NCI-H510A treated with DMSO at 0.1 percent for 48 hours (cell line): ENCODE results near the gene CDIP1.

Experiments
- DNase-seq: peaks from one replicate; lab custom pipeline; 2025; lab: John Stamatoyannopoulos, UW

The CDIP1 gene

DNA sequence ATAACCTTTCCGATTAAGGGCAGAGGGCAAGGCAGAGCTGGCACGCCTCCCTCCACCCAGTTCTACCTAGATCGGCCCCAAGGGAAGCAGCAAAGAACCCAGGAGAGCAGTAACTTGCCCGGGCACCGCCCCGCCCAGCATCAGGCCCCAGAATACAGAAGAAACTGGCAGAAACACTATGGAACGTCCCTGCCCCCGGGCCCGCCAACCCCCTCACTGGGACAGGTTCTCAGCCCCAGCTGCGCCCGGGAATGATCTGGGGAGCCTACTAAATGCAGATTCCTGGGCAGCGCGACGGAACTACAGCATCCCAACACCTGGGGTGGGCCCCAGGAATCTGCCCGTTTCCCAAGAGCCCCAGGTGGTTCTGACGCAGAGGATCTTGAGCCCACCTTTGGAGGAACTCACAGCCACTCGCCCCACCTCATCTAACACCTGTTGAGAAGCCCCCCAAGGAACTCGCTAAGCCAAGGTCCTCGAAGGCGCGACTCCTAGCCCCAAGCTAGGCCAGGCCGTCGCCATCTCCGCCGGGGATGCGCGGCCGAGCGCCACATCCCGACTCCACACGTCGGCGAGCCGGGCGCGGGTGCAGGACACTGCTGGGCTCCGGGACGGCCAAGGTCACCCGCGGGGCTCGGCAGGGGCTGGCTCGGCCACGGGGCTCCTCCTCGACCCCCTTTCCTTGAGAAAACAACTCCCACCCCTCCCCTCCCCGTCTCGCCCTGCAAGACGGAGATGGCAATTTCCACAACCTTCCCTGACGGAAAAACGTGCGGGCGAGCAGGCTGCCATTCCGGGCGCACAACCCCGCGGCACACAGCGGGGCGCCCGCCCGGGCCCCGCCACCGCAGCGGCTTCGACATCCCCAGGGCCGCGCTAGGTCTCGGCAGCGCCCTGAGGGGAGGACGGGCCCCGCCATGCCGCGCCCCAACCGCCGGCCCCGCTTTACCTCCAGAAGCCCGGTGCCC is 913 bp downstream of the CDIP1 start:
- DNase-seq, result no peak

GRCh38 chr16:4536391-4537106 is 2.0 kb downstream of the CDIP1 start:
- DNase-seq, result no peak

- no peak for DNase-seq
Measured at GRCh38 chr16:4535627-4536108, 2.9 kb downstream of the CDIP1 start.

DNA sequence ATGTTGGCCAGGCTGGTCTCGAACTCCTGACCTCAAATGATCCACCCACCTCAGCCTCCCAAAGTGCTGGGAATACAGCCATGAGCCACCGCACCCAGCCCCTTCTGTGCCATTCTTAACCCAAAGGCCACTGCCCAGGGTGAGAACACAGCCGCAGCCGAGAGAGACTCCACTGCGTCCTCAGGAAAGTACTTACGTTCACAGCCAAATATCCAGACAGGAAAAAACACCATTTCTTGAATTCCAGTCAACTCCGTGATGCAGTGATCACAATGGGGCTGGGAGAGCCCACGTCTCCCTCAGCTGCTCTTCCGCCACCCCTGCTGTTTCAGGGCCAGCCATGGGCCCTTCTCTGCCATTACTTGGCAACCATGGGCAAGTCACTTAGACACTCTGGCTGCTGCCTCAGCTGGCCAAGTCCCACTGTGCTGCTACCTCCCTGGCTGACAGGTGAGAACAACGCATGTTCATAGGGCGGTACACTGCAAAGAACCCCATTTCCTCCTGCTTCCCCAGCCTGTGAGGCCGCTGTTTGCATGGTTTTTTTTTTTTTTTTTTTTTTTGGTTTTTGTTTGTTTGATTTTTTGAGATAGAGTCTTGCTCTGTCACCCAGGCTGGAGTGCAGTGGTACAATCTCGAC is 4.3 kb downstream of the CDIP1 start:
- no peak for DNase-seq

DNA sequence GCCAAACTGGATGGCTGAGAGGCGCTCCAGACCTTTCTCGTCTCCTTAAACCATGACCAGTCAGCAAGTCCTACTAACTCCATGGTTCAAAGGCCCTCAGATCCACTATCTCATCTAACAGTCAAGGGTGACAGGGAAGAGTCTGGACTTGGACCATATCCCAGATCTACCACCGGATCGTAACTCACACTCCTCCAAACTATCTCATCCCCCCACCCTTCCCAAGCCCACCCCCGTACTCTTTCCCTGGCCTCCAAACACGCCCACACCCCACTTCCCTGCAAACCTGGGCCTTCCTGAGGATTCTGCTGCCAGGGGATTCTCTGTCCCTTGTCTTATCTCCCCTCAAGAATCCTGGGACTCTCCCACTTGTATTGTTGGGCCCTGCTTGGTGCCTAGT is 5.1 kb downstream of the CDIP1 start:
- no peak for DNase-seq

DNA sequence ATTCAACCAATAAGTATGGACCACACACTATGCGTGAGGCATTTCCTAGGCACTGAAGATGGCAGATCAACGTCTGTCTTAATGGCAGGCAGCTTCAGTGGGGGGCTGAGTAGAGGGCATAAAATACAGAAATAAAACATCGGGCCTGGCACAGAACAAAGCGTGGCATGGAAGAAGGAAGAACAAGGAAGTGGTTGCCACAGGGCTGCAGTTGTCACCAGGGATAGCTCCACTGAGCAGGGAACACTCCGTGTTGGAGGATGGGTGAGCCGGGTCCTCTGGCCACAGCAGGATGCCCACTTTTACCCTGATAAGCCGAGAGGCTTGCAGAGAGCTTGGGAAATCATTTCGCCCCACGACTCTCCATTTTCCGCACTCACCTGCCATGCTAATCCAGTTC is 6.3 kb downstream of the CDIP1 start:
- DNase-seq, result no peak

GRCh38 chr16:4531811-4532210 is 6.8 kb downstream of the CDIP1 start:
- no peak for DNase-seq

DNA sequence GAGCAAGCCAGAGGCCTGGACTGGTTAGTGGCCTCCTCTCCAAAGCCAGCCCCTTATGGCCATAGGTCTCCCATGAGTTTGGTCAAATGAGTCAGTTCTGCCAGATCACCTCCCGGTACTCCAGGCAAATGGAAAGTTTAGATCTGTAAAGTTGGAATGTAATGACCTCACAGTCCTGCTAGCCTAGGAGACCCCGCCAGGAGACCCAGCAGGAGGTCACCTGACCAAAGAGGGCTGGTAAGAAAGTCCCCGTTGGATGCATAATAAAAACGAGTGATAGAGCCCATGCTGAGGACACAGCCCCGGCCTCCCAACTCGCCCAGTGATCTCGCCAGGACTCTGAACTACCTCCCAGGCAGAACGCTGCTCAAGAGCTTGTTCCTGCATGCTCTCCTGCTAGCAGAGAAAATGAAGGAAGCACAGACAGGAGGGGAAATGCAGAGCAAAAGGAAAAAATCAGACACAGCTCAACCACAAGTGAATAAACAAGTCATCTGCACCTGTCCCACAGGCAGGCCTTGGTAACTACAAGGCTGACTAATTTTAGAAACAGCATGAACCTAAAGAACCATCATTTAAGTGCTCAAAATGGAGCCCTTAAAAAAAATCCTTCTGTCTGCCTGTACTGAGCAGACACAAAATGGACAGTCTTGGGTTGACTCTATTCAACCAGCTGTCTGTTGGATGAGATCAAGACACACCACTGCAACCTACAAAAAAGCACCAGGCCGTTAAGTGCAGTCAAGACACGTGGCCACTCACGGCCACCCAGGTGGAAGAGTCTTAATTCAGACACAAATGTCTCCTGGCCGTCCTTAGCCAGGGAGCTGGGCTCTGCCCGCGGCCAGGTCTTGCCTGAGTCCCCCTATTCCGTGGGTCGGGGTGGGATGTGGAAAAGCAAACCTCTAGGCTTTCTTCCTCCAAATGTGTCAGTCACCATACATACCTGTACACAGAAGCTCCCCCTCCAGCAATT is 9.2 kb downstream of the CDIP1 start:
- no peak for DNase-seq

GRCh38 chr16:4525634-4526277 is 12.8 kb downstream of the CDIP1 start:
- DNase-seq, result no peak

DNA sequence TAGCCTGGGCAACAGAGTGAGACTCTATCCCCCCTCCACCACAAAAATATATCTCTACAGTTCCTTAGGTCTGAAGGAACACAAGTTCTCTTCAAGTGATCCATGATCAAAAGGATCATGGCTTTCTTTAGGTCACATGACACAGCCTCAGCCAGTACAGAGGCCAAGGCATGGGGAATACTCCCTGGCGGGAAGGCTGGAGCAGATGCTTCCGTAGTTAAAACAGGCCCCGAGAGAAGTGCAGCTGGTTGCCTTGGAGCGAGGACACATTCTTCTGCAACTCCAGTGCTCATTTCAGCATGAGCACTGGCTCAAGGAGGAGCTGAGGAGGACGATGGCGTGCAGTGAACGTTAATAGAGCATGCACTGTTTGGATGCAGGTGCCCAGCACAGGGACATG is 13.5 kb downstream of the CDIP1 start:
- DNase-seq, result no peak

DNA sequence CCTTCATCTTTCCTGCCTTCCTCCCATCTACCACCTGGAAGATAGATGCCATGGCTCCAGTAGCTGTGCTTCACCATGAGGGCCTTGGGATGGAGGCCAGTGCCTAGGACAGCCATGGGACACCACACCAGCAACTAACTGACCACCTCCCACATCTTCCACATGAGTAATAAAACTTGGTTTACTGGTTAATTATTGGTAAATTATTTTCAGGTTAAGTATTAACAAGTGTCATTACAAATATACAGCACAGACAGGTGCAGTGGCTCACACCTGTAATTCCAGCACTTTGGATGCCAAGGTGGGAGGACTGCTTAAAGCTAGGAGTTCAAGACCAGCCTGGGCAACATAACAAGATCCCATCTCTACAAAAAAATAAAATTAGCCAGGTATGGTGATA is 14.0 kb downstream of the CDIP1 start:
- DNase-seq, result no peak

GRCh38 chr16:4523686-4524085 is 14.9 kb downstream of the CDIP1 start:
- no peak for DNase-seq

GRCh38 chr16:4522051-4522581 is 16.5 kb downstream of the CDIP1 start:
- DNase-seq, result peak; percentile 24

- DNase-seq, result no peak
Measured at GRCh38 chr16:4520913-4521312, 17.7 kb downstream of the CDIP1 start.

DNA sequence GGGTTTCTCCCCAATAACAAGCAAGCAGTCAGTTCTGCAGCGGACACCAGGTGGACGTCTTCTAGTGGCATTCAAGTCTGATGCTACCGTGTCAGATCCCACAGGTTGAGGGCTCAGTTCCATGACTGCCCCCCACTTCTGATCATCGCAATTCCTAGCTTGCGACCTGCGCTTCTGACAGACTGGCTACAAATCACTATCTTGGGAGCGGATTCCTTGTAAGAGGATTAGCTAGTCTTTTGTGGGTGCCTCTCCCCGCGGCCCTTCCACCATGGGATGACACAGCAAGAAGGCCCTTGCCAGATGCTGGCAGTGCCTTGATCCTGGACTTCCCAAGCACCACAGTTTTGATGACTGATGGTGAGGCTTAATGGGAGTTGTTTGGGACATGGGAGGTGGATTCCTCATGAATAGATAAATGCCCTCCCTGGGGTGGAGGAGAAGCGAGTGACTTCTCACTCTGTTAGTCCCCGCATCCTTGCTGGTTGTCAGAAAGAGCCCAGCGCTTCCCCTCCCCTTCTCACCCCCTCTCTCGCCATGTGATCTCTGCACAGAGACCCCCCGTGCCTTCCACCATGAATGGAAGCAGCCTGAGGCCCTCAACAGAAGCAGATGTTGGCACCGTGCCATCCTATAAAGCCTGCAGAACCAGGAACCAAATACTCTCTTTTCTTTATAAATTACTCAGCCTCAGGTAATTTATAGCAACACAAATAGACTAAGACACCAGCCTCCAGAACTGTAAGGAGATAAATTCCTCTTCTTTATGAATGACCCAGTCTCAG is 19.1 kb downstream of the CDIP1 start:
- DNase-seq, result no peak

GRCh38 chr16:4517812-4518680 is 20.5 kb downstream of the CDIP1 start:
- peak; percentile 18 for DNase-seq

DNA sequence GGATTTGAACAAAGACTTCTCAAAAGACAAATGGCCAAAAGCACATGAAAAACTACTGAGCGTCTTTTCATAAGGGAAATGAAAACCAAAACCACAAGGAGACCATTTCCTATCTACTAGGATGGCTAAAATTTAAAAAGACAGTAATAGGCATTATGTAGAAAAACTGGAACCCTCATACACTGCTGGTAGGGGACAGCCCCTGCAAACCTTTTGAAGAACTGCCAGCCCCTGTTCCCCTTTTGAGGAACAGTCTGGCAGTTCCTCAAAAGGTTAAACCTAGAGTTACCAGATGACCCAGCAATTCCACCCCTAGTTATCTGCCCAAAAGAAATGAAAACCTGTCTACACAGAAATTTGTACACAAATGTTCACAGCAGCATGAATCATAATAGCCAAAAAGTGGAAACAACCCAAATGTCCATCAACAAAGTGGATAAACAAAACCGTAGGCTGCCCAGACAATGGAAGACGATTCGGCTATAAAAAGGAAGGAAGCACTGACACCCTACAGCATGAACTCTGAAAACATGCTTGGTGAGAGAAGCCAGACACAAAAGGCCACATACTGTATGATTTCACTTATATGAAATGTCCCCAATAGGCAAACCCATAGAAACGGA is 22.9 kb downstream of the CDIP1 start:
- no peak for DNase-seq

- DNase-seq, result no peak
Measured at GRCh38 chr16:4514606-4515005, 24.0 kb downstream of the CDIP1 start.
